Measurements from ENCODE around the gene ALK.

The ALK gene

GRCh38 chr2:29544917-29545316 lies 376.5 kb downstream of the ALK start:
- POLR2A ChIA-PET: no interaction called here
- no peak overlapping the region for H3K4me3 ChIP-seq (ENCODE audit: low read depth, low read length)
- H3K4me1 ChIP-seq (ENCODE audit: control insufficient read depth, insufficient read depth, low read length): peaks cover 9% of the 10 kb centered on the region; the same call in 1 of the 2 replicates
- H3K9me3 ChIP-seq (ENCODE audit: control insufficient read depth, insufficient read depth, low read depth, low read length): no peaks in the 10 kb centered on the region
- H3K27ac ChIP-seq (ENCODE audit: extremely low read depth, low read depth, low read length): no peak overlapping the region
- CTCF ChIA-PET: no interaction called here
- no peaks in the 10 kb centered on the region for H3K36me3 ChIP-seq (ENCODE audit: control insufficient read depth in 2 of 2, insufficient read depth in 1 of 2, low read length in 2 of 2)
- TF ChIP-seq ZNF223 (tag by site-specific recombination; IDR thresholded peaks at IDR 0.05) (no peak), ZBTB20 (tag by site-specific recombination; IDR thresholded peaks at IDR 0.05) (no peak)

- Histone ChIP-seq H3K27ac (ENCODE audit: extremely low read depth, low read depth, low read length) (no peak overlapping the region), H3K4me1 (ENCODE audit: control insufficient read depth, insufficient read depth, low read length) (peaks cover 9% of the 10 kb centered on the region; the same call in 1 of the 2 replicates), H3K36me3 (ENCODE audit: control insufficient read depth in 2 of 2, insufficient read depth in 1 of 2, low read length in 2 of 2) (no peaks in the 10 kb centered on the region), H3K4me3 (ENCODE audit: low read depth, low read length) (no peak overlapping the region), H3K9me3 (ENCODE audit: control insufficient read depth, insufficient read depth, low read depth, low read length) (no peaks in the 10 kb centered on the region)
- TF ChIP-seq ZNF214 (tag by site-specific recombination; IDR thresholded peaks at IDR 0.05; ENCODE audit: borderline replicate concordance) (no peak), ZNF585B (tag by site-specific recombination; IDR thresholded peaks at IDR 0.05) (no peak), ZNF548 (tag by site-specific recombination; IDR thresholded peaks at IDR 0.05) (no peak)
- POLR2A ChIA-PET: no interaction called here
- CTCF ChIA-PET: no interaction called here
These were observed 377.4 kb downstream of the ALK start for GRCh38 chr2:29544031-29544430.

GRCh38 chr2:29535188-29535587 lies 386.2 kb downstream of the ALK start:
- H3K36me3 ChIP-seq (ENCODE audit: control insufficient read depth in 2 of 2, insufficient read depth in 1 of 2, low read length in 2 of 2): no peaks in the 10 kb centered on the region
- H3K27ac ChIP-seq (ENCODE audit: extremely low read depth, low read depth, low read length): no peak overlapping the region
- TF ChIP-seq ZNF248 (tag by site-specific recombination; IDR thresholded peaks at IDR 0.05): no peak
- TF ChIP-seq ZNF747 (tag by site-specific recombination; IDR thresholded peaks at IDR 0.05): no peak
- no peak for TF ChIP-seq ZNF280C (tag by site-specific recombination; IDR thresholded peaks at IDR 0.05)
- TF ChIP-seq ZNF26 (tag by site-specific recombination; IDR thresholded peaks at IDR 0.05): no peak
- no peak for TF ChIP-seq ZNF18 (tag by site-specific recombination; IDR thresholded peaks at IDR 0.05)
- TF ChIP-seq ZNF785 (tag by site-specific recombination; IDR thresholded peaks at IDR 0.05): no peak
- no peak for TF ChIP-seq REST (tag by site-specific recombination; IDR thresholded peaks at IDR 0.05)
- no peak for TF ChIP-seq KLF8 (tag by site-specific recombination; IDR thresholded peaks at IDR 0.05)
- no peak for TF ChIP-seq WT1 (tag by site-specific recombination; IDR thresholded peaks at IDR 0.05)
- no peak for TF ChIP-seq ZNF624 (tag by site-specific recombination; IDR thresholded peaks at IDR 0.05)
- TF ChIP-seq ZNF37A (tag by site-specific recombination; IDR thresholded peaks at IDR 0.05): no peak
- POLR2A ChIA-PET: no interaction called here
- CTCF ChIA-PET: no interaction called here
- H3K9me3 ChIP-seq (ENCODE audit: control insufficient read depth, insufficient read depth, low read depth, low read length): no peaks in the 10 kb centered on the region
- H3K4me3 ChIP-seq (ENCODE audit: low read depth, low read length): no peak overlapping the region
- H3K4me1 ChIP-seq (ENCODE audit: control insufficient read depth, insufficient read depth, low read length): no peaks in the 10 kb centered on the region

Measured in HEK293 (cell line).